OCI-LY3 (cell line): ENCODE data around the gene TLK1.
A peak's percentile ranks its signal among the peaks of the same experiment; 100 is the strongest.

Experiments used
- H2AFZ ChIP-seq: fragments of 200-600, 300-600 bp; shearing (Covaris generic); 2 replicates; pipeline ENCODE4 v1.6.0; 2014; ENCODE audit warnings: antibody characterized with exemption, low read depth, low read length
- H3K27ac ChIP-seq: fragments of 200-600, 300-600 bp; sonication (generic); 2 replicates; pipeline ENCODE4 v1.5.1; 2014; ENCODE audit warnings: mild to moderate bottlenecking, low read length, moderate library complexity, mixed read lengths
- H3K27me3 ChIP-seq: fragments of 200-600, 300-600 bp; sonication (generic); 2 replicates; pipeline ENCODE4 v1.6.1; 2014; ENCODE audit warnings: low read depth, low read length, mixed read lengths
- H3K36me3 ChIP-seq: fragments of 200-600, 300-600 bp; sonication (generic); replicated peaks from 2 replicates; pipeline ENCODE3; 2014; ENCODE audit warnings: low read depth, low read length, mixed read lengths
- H3K4me1 ChIP-seq: fragments of 300-600, 200-600 bp; sonication (generic); 2 replicates; pipeline ENCODE4 v1.6.1; 2014; ENCODE audit warnings: low read length, mixed read lengths
- H3K4me2 ChIP-seq: fragments of 200-600, 300-600 bp; sonication (generic); 2 replicates; pipeline ENCODE4 v1.6.1; 2014; ENCODE audit warnings: low read length, mixed read lengths
- H3K4me3 ChIP-seq: fragments of 300-600, 200-600 bp; sonication (generic); 2 replicates; pipeline ENCODE4 v1.5.1; 2014; ENCODE audit warnings: antibody characterized with exemption, mild to moderate bottlenecking, low read length, moderate library complexity
- H3K79me2 ChIP-seq: fragments of 300-600, 200-600 bp; shearing (Covaris generic); 2 replicates; pipeline ENCODE4 v1.6.1; 2014; ENCODE audit warnings: mild to moderate bottlenecking, low read length, mixed read lengths
- H3K9ac ChIP-seq: fragments of 300-600, 200-600 bp; shearing (Covaris generic); 2 replicates; pipeline ENCODE4 v1.6.0; 2014; ENCODE audit warnings: mild to moderate bottlenecking, low read length, moderate library complexity
- H3K9me3 ChIP-seq: fragments of 200-600, 300-600 bp; shearing (Covaris generic); 2 replicates; pipeline ENCODE4 v1.6.1; 2014; ENCODE audit warnings: low read length, mixed read lengths; ENCODE audit not compliant: insufficient read depth
- H4K20me1 ChIP-seq: fragments of 200-600, 300-600 bp; sonication (generic); 2 replicates; pipeline ENCODE4 v1.6.1; 2016; ENCODE audit warnings: low read length, mixed read lengths; ENCODE audit not compliant: insufficient read depth
- EZH2phosphoT487 ChIP-seq: fragments of 200-600 bp; shearing (Covaris generic); IDR thresholded peaks from 2 replicates; pipeline ENCODE4 v1.6.1; 2018; ENCODE audit warnings: antibody characterized with exemption, mixed run types, low read depth
- TF ChIP-seq, protein P1 (sequence below): fragments of 200-600, 300-600 bp; sonication (generic); IDR thresholded peaks from 2 replicates; pipeline ENCODE4 v1.5.1; 2014; ENCODE audit warnings: antibody characterized with exemption, low read length, low read depth

Gene TLK1

GRCh38 chr2:170966648-170967396, 193.9 kb downstream of the TLK1 start:
- Histone ChIP-seq H4K20me1 (no peaks in the 10 kb centered on the region), H3K4me3 (no peak overlapping the region), H3K9me3 (no peaks in the 10 kb centered on the region), H3K27me3 (no peaks in the 10 kb centered on the region), H3K4me1 (no peaks in the 10 kb centered on the region), H3K4me2 (no peak overlapping the region), H2AFZ (no peak overlapping the region), H3K36me3 (peaks cover 38% of the 10 kb centered on the region), H3K79me2 (no peaks in the 10 kb centered on the region), H3K9ac (no peak overlapping the region), H3K27ac (no peak overlapping the region)
- TF ChIP-seq, protein P1, sequence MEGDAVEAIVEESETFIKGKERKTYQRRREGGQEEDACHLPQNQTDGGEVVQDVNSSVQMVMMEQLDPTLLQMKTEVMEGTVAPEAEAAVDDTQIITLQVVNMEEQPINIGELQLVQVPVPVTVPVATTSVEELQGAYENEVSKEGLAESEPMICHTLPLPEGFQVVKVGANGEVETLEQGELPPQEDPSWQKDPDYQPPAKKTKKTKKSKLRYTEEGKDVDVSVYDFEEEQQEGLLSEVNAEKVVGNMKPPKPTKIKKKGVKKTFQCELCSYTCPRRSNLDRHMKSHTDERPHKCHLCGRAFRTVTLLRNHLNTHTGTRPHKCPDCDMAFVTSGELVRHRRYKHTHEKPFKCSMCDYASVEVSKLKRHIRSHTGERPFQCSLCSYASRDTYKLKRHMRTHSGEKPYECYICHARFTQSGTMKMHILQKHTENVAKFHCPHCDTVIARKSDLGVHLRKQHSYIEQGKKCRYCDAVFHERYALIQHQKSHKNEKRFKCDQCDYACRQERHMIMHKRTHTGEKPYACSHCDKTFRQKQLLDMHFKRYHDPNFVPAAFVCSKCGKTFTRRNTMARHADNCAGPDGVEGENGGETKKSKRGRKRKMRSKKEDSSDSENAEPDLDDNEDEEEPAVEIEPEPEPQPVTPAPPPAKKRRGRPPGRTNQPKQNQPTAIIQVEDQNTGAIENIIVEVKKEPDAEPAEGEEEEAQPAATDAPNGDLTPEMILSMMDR: peak; percentile 31; the same call in 1 of the 2 replicates
- TF ChIP-seq EZH2phosphoT487: no peak

GRCh38 chr2:170965446-170966225, 195.1 kb downstream of the TLK1 start:
- peaks cover 48% of the 10 kb centered on the region for H3K36me3 ChIP-seq
- H3K4me2 ChIP-seq: no peak overlapping the region
- H3K4me1 ChIP-seq: no peaks in the 10 kb centered on the region
- H3K9ac ChIP-seq: no peak overlapping the region
- H4K20me1 ChIP-seq: no peaks in the 10 kb centered on the region
- no peaks in the 10 kb centered on the region for H3K27me3 ChIP-seq
- H3K9me3 ChIP-seq: no peaks in the 10 kb centered on the region
- no peak overlapping the region for H3K27ac ChIP-seq
- H3K79me2 ChIP-seq: no peaks in the 10 kb centered on the region
- no peak overlapping the region for H2AFZ ChIP-seq
- H3K4me3 ChIP-seq: no peak overlapping the region
- TF ChIP-seq, protein P1: no peak

DNA sequence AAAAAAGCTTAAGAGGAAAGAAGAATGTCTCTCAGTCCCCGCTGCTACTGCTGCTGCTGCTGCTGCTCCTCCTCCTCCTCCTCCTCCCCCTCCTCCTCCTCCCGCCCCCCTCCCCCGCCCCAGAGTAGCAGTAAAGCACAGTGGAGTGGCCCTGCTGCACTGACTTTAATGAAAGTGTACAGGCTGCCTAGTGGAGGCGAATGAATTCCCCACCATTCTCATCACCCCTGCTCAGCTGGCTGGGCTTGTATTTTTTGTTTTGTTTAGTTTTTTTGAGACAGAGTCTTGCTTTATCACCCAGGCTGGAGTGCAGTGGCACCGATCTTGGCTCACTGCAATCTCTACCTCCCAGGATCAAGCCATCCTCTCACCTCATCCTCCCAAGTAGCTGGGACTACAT, 197.3 kb downstream of the TLK1 start:
- Histone ChIP-seq H3K4me1 (no peaks in the 10 kb centered on the region), H3K9me3 (no peaks in the 10 kb centered on the region), H3K79me2 (no peaks in the 10 kb centered on the region), H4K20me1 (no peaks in the 10 kb centered on the region), H3K27ac (no peak overlapping the region), H3K4me3 (no peak overlapping the region), H2AFZ (no peak overlapping the region), H3K4me2 (no peak overlapping the region), H3K9ac (no peak overlapping the region), H3K36me3 (peaks cover 48% of the 10 kb centered on the region), H3K27me3 (no peaks in the 10 kb centered on the region)
- no peak for TF ChIP-seq EZH2phosphoT487
- TF ChIP-seq, protein P1: no peak

- no peak overlapping the region for H2AFZ ChIP-seq
- H3K4me2 ChIP-seq: no peak overlapping the region
- peaks cover 23% of the 10 kb centered on the region for H3K4me1 ChIP-seq
- no peak overlapping the region for H3K27ac ChIP-seq
- peaks cover 73% of the 10 kb centered on the region for H3K36me3 ChIP-seq
- TF ChIP-seq, protein P1: no peak
- TF ChIP-seq EZH2phosphoT487: no peak
- no peak overlapping the region for H3K4me3 ChIP-seq
- H3K79me2 ChIP-seq: peaks cover 4% of the 10 kb centered on the region; the same call in 1 of the 2 replicates
- peaks cover 14% of the 10 kb centered on the region for H4K20me1 ChIP-seq
- H3K9ac ChIP-seq: no peak overlapping the region
- no peaks in the 10 kb centered on the region for H3K27me3 ChIP-seq
- no peaks in the 10 kb centered on the region for H3K9me3 ChIP-seq
Observed at GRCh38 chr2:170953941-170954340, 206.8 kb downstream of the TLK1 start.
